Smooth muscle cell (in vitro differentiated cells): ENCODE results near the gene HEMK1. TPM values are rescaled to one million over a fixed set of nuclear protein-coding genes. Genes with fewer than 3 reads are reported as not detected.

Experiments used
- DNase-seq: peaks from one replicate; lab custom pipeline; 2025; ENCODE audit not compliant: unreplicated experiment; lab: John Stamatoyannopoulos, UW
- H2AFZ ChIP-seq: fragments of 200-600 bp; sonication (generic); 2 replicates; pipeline ENCODE4 v1.6.0; 2016; ENCODE audit warnings: antibody characterized with exemption, low read depth, mild to moderate bottlenecking
- H3F3A ChIP-seq: fragments of 200-600 bp; sonication (generic); 2 replicates; pipeline ENCODE4 v1.6.0; 2017; ENCODE audit warnings: antibody characterized with exemption, low read depth
- H3K27ac ChIP-seq: fragments of 200-600 bp; sonication (generic); 2 replicates; pipeline ENCODE4 v1.5.1; 2016; ENCODE audit warnings: low read depth, mild to moderate bottlenecking
- H3K27me3 ChIP-seq: fragments of 200-600 bp; sonication (generic); 2 replicates; pipeline ENCODE4 v1.6.1; 2016; ENCODE audit warnings: low read depth, mild to moderate bottlenecking
- H3K36me3 ChIP-seq: fragments of 200-600 bp; sonication (generic); 2 replicates; pipeline ENCODE4 v1.5.1; 2016; ENCODE audit warnings: low read depth
- H3K4me1 ChIP-seq: fragments of 200-600 bp; sonication (generic); 2 replicates; pipeline ENCODE4 v1.5.1; 2016; ENCODE audit warnings: low read depth
- H3K4me2 ChIP-seq: fragments of 200-600 bp; sonication (generic); 2 replicates; pipeline ENCODE4 v1.6.0; 2016; ENCODE audit warnings: mild to moderate bottlenecking
- H3K4me3 ChIP-seq: fragments of 200-600 bp; sonication (generic); 2 replicates; pipeline ENCODE4 v1.5.1; 2016; ENCODE audit warnings: mild to moderate bottlenecking
- H3K79me2 ChIP-seq: fragments of 200-600 bp; sonication (generic); 2 replicates; pipeline ENCODE4 v1.6.0; 2016; ENCODE audit warnings: low read depth, mild to moderate bottlenecking
- H3K9ac ChIP-seq: fragments of 200-600 bp; sonication (generic); 2 replicates; pipeline ENCODE4 v1.6.0; 2016; ENCODE audit warnings: low read depth
- H3K9me3 ChIP-seq: fragments of 200-600 bp; sonication (generic); replicated peaks from 2 replicates; pipeline ENCODE4 v1.5.1; 2016; ENCODE audit warnings: low read depth
- H4K20me1 ChIP-seq: fragments of 200-600 bp; sonication (generic); 2 replicates; pipeline ENCODE4 v1.6.0; 2016; ENCODE audit warnings: low read depth
- WGBS: methylation state at CpG from one replicate; pipeline ENCODE4 v1.1.7; 2016; ENCODE audit warnings: low lambda C conversion rate; 5-methylcytosine and 5-hydroxymethylcytosine counted together
- polyA plus RNA-seq: library from polyadenylated mRNA; unstranded; fragments of >200 nt; fragmentation: Nextera tagmentation; extraction: Ambion mirVana; gene quantifications from 2 replicates; pipeline ENCODE4 v1.2.1, GENCODE V29; 2016
- total RNA-seq: library from RNA; depleted of rRNA; stranded (reverse); fragments of >200 nt; gene quantifications from 2 replicates; pipeline ENCODE4 v1.2.3, GENCODE V29; 2014
- TF ChIP-seq, protein P1 (sequence below): fragments of 200-600 bp; sonication (generic); IDR thresholded peaks from 2 replicates; pipeline ENCODE4 v1.5.1; 2017; ENCODE audit warnings: borderline replicate concordance, mild to moderate bottlenecking, antibody characterized with exemption; ENCODE audit not compliant: insufficient read depth, poor library complexity, severe bottlenecking

Gene HEMK1
- total and polyA plus RNA-seq, 2 experiments from 2014 or later: 15.3 to 28.3 TPM

DNA sequence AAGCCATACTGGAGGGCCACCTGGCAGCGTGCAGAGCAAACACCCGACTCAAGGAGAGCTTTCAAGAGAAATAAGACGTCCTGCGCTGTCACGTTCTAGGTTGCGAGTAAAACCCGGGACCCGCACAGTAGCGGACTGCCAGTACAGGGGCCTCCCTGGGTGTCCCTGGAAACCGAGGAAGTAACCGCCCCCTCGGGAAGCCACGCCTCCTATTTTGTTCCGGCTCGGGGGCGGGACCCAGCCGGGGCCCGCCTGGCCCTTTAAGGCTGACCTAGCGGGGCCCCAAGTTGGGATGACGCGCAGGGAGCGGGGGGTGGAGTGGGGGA lies 47.4 kb downstream of the HEMK1 start:
- Histone ChIP-seq H3K27ac (peak overlapping the region; percentile 5), H3K9me3 (no peaks in the 10 kb centered on the region), H3K9ac (no peak overlapping the region), H3K79me2 (no peaks in the 10 kb centered on the region), H3K4me1 (peaks cover 12% of the 10 kb centered on the region), H3F3A (peaks cover 3% of the 10 kb centered on the region), H4K20me1 (no peaks in the 10 kb centered on the region), H3K4me3 (peak overlapping the region; percentile 91), H3K27me3 (no peaks in the 10 kb centered on the region), H2AFZ (peak overlapping the region; percentile 63), H3K4me2 (peak overlapping the region; percentile 100), H3K36me3 (no peaks in the 10 kb centered on the region)
- TF ChIP-seq, protein P1, sequence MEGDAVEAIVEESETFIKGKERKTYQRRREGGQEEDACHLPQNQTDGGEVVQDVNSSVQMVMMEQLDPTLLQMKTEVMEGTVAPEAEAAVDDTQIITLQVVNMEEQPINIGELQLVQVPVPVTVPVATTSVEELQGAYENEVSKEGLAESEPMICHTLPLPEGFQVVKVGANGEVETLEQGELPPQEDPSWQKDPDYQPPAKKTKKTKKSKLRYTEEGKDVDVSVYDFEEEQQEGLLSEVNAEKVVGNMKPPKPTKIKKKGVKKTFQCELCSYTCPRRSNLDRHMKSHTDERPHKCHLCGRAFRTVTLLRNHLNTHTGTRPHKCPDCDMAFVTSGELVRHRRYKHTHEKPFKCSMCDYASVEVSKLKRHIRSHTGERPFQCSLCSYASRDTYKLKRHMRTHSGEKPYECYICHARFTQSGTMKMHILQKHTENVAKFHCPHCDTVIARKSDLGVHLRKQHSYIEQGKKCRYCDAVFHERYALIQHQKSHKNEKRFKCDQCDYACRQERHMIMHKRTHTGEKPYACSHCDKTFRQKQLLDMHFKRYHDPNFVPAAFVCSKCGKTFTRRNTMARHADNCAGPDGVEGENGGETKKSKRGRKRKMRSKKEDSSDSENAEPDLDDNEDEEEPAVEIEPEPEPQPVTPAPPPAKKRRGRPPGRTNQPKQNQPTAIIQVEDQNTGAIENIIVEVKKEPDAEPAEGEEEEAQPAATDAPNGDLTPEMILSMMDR: no peak
- WGBS: 0% methylated on average over 16 of the region's 22 CpGs
- peak; percentile 86 for DNase-seq

DNA sequence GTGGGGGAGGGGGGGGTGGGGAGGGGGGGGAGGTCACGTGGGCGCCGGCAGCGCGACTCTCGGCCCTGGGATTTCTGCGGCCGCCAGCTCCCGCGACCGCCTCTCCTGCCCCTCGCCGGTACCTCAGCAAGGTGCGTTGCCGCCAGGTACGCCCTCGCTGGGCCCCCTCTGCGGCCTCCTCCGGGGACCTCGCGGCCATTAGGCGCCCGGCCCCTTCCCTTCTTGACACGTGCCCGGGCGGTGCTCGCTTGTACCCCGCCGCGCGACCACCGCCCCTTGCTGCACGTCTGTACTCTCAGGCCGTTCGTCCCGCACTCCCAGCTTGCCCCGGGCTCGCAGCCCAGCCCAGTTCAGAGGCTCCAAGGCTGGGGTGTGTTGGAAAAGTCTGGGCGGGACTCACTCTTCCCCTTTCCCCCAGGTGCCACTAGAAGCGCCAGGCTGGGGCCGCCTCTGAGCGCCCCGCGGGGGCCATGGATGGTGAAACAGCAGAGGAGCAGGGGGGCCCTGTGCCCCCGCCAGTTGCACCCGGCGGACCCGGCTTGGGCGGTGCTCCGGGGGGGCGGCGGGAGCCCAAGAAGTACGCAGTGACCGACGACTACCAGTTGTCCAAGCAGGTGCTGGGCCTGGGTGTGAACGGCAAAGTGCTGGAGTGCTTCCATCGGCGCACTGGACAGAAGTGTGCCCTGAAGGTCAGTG lies 47.9 kb downstream of the HEMK1 start, which contains the start of gene MAPKAPK3:
Gene MAPKAPK3, plus strand, starts transcription at position 56 of the 696 bp plus-strand sequence. Its CDS starts 415 bp downstream, at position 471.
- Histone ChIP-seq H3K79me2 (no peaks in the 10 kb centered on the region), H3K4me2 (peak within 1 kb of the TSS; percentile 100), H4K20me1 (no peaks in the 10 kb centered on the region), H3K36me3 (no peaks in the 10 kb centered on the region), H2AFZ (peak within 1 kb of the TSS; percentile 100), H3K4me3 (peak within 1 kb of the TSS; percentile 91), H3K27me3 (no peaks in the 10 kb centered on the region), H3K9ac (peak within 1 kb of the TSS; percentile 86), H3K4me1 (peaks cover 12% of the 10 kb centered on the region), H3K9me3 (no peaks in the 10 kb centered on the region), H3K27ac (peak within 1 kb of the TSS; percentile 58), H3F3A (peaks cover 3% of the 10 kb centered on the region)
- TF ChIP-seq, protein P1: no peak
- 3% methylated on average over 43 of the region's 58 CpGs for WGBS
- no peak for DNase-seq

DNA sequence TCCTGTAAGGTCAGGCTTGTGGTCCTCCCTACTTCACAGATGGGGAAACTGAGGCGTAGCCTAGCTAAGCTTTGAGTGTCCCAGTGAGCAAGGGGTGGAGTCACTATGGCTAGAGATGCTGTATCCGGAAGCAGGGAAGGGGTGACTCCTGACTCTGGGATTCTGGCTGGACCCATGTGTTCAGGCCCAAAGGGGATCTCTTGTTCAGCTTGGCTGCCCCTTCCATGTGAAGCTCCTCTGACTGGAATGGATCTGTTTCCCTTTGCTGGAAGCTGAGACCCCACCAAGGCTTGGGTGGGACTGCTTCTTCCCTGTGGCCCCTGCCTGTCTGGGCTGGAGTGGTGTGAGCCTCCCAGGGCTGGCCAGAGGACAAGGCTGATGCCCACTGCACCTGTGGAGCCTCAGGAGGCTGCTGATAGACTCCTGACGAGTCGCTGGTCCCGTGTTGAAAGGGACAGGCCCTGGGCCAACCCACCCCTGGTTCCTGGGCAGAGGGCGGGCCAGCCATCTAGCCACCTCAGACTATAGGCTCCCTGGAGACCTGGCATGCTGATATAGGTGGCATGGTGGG lies 48.7 kb downstream of the HEMK1 start:
- Histone ChIP-seq H3K27ac (no peak overlapping the region), H3K4me2 (peak overlapping the region; percentile 100), H3K36me3 (no peaks in the 10 kb centered on the region), H3K4me1 (peaks cover 12% of the 10 kb centered on the region), H3K9me3 (no peaks in the 10 kb centered on the region), H3K79me2 (no peaks in the 10 kb centered on the region), H3K9ac (no peak overlapping the region), H3K27me3 (no peaks in the 10 kb centered on the region), H2AFZ (peak overlapping the region; percentile 100), H3F3A (peaks cover 3% of the 10 kb centered on the region), H3K4me3 (peak overlapping the region; percentile 91), H4K20me1 (no peaks in the 10 kb centered on the region)
- 80% methylated on average over 6 of the region's 6 CpGs for WGBS
- TF ChIP-seq, protein P1: no peak
- DNase-seq: no peak
